MM.1S (cell line): Measurements from ENCODE around the gene DLD.

Experiments
- DNase-seq: peaks from one replicate; pipeline ENCODE4 v3.0.0-alpha.2; 2015
- H2AFZ ChIP-seq: fragments of 300-600 bp; sonication (generic); 2 replicates; pipeline ENCODE4 v1.6.0; 2016; ENCODE audit warnings: antibody characterized with exemption, low read length
- H3F3A ChIP-seq: fragments of 300-600 bp; sonication (generic); 2 replicates; pipeline ENCODE4 v1.6.1; 2016; ENCODE audit warnings: mild to moderate bottlenecking, antibody characterized with exemption, low read length, moderate library complexity, mixed read lengths; ENCODE audit not compliant: insufficient read depth
- H3K27ac ChIP-seq: fragments of 300-600 bp; sonication (generic); 2 replicates; pipeline ENCODE4 v1.5.1; 2016; ENCODE audit warnings: mild to moderate bottlenecking, low read length
- H3K27me3 ChIP-seq: fragments of 300-600 bp; sonication (generic); replicated peaks from 2 replicates; pipeline ENCODE4 v1.6.0; 2016; ENCODE audit warnings: low read length; ENCODE audit not compliant: insufficient read depth
- H3K36me3 ChIP-seq: fragments of 300-600 bp; sonication (generic); replicated peaks from 2 replicates; pipeline ENCODE4 v1.6.1; 2016; ENCODE audit warnings: mild to moderate bottlenecking, low read length, mixed read lengths; ENCODE audit not compliant: insufficient read depth
- H3K4me1 ChIP-seq: fragments of 300-600 bp; sonication (generic); 2 replicates; pipeline ENCODE4 v1.6.1; 2016; ENCODE audit warnings: low read length, mixed read lengths
- H3K4me2 ChIP-seq: fragments of 300-600 bp; sonication (generic); 2 replicates; pipeline ENCODE4 v1.6.0; 2016; ENCODE audit warnings: low read depth, low read length
- H3K4me3 ChIP-seq: fragments of 300-600 bp; sonication (generic); 2 replicates; pipeline ENCODE4 v1.5.1; 2016; ENCODE audit warnings: low read length, mixed read lengths
- H3K79me2 ChIP-seq: fragments of 300-600 bp; sonication (generic); 2 replicates; pipeline ENCODE4 v1.6.1; 2016; ENCODE audit warnings: mixed run types, low read length, mixed read lengths
- H3K9ac ChIP-seq: fragments of 300-600 bp; sonication (generic); 2 replicates; pipeline ENCODE4 v1.6.1; 2016; ENCODE audit warnings: low read length, mixed read lengths
- H3K9me2 ChIP-seq: fragments of 300-600 bp; sonication (generic); replicated peaks from 2 replicates; pipeline ENCODE4 v1.6.1; 2016; ENCODE audit warnings: mild to moderate bottlenecking, low read length, mixed read lengths; ENCODE audit not compliant: insufficient read depth
- H3K9me3 ChIP-seq: fragments of 300-600 bp; sonication (generic); replicated peaks from 2 replicates; pipeline ENCODE4 v1.6.1; 2016; ENCODE audit warnings: mild to moderate bottlenecking, low read length, mixed read lengths; ENCODE audit not compliant: insufficient read depth
- H4K20me1 ChIP-seq: fragments of 300-600 bp; sonication (generic); 2 replicates; pipeline ENCODE4 v1.6.1; 2016; ENCODE audit warnings: mild to moderate bottlenecking, low read length, moderate library complexity, mixed read lengths; ENCODE audit not compliant: insufficient read depth
- EZH2 ChIP-seq: fragments of 300-600 bp; sonication (generic); optimal IDR thresholded peaks from 2 replicates; pipeline ENCODE3; 2017; ENCODE audit warnings: low read depth, mild to moderate bottlenecking, antibody characterized with exemption, low read length, mixed read lengths
- EZH2phosphoT487 ChIP-seq: fragments of 300-600 bp; sonication (generic); IDR thresholded peaks from 2 replicates; pipeline ENCODE4 v1.6.1; 2018; ENCODE audit warnings: antibody characterized with exemption, low read length
- TF ChIP-seq, protein P1 (sequence below): fragments of 300-600 bp; sonication (generic); IDR thresholded peaks from 2 replicates; pipeline ENCODE4 v1.5.1; 2016; ENCODE audit warnings: antibody characterized with exemption, low read length, mixed read lengths

The DLD gene

GRCh38 chr7:107967420-107967819 is 76.4 kb downstream of the DLD start:
- no peak overlapping the region for H3K27ac ChIP-seq
- no peaks in the 10 kb centered on the region for H3K79me2 ChIP-seq
- H3K4me2 ChIP-seq = no peak overlapping the region
- H3K4me1 ChIP-seq = no peaks in the 10 kb centered on the region
- no peaks in the 10 kb centered on the region for H3F3A ChIP-seq
- no peak overlapping the region for H3K9ac ChIP-seq
- TF ChIP-seq EZH2 = no peak
- TF ChIP-seq EZH2phosphoT487 = no peak
- TF ChIP-seq, protein P1, sequence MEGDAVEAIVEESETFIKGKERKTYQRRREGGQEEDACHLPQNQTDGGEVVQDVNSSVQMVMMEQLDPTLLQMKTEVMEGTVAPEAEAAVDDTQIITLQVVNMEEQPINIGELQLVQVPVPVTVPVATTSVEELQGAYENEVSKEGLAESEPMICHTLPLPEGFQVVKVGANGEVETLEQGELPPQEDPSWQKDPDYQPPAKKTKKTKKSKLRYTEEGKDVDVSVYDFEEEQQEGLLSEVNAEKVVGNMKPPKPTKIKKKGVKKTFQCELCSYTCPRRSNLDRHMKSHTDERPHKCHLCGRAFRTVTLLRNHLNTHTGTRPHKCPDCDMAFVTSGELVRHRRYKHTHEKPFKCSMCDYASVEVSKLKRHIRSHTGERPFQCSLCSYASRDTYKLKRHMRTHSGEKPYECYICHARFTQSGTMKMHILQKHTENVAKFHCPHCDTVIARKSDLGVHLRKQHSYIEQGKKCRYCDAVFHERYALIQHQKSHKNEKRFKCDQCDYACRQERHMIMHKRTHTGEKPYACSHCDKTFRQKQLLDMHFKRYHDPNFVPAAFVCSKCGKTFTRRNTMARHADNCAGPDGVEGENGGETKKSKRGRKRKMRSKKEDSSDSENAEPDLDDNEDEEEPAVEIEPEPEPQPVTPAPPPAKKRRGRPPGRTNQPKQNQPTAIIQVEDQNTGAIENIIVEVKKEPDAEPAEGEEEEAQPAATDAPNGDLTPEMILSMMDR = no peak
- H3K36me3 ChIP-seq = no peaks in the 10 kb centered on the region
- H3K9me2 ChIP-seq = no peaks in the 10 kb centered on the region
- H4K20me1 ChIP-seq = no peaks in the 10 kb centered on the region
- H3K27me3 ChIP-seq = no peaks in the 10 kb centered on the region
- H3K4me3 ChIP-seq = no peak overlapping the region
- no peak overlapping the region for H2AFZ ChIP-seq
- no peaks in the 10 kb centered on the region for H3K9me3 ChIP-seq
- no peak for DNase-seq

- H3K27ac ChIP-seq = no peak overlapping the region
- no peaks in the 10 kb centered on the region for H3K9me2 ChIP-seq
- H3K4me2 ChIP-seq = no peak overlapping the region
- H2AFZ ChIP-seq = no peak overlapping the region
- H3K79me2 ChIP-seq = no peaks in the 10 kb centered on the region
- no peak overlapping the region for H3K9ac ChIP-seq
- DNase-seq = no peak
- no peaks in the 10 kb centered on the region for H3K36me3 ChIP-seq
- H3K4me3 ChIP-seq = no peak overlapping the region
- no peaks in the 10 kb centered on the region for H3K27me3 ChIP-seq
- H3K4me1 ChIP-seq = no peaks in the 10 kb centered on the region
- H4K20me1 ChIP-seq = no peaks in the 10 kb centered on the region
- H3F3A ChIP-seq = no peaks in the 10 kb centered on the region
- no peak for TF ChIP-seq EZH2
- H3K9me3 ChIP-seq = no peaks in the 10 kb centered on the region
These were observed 77.5 kb downstream of the DLD start for GRCh38 chr7:107968449-107968848.

DNA sequence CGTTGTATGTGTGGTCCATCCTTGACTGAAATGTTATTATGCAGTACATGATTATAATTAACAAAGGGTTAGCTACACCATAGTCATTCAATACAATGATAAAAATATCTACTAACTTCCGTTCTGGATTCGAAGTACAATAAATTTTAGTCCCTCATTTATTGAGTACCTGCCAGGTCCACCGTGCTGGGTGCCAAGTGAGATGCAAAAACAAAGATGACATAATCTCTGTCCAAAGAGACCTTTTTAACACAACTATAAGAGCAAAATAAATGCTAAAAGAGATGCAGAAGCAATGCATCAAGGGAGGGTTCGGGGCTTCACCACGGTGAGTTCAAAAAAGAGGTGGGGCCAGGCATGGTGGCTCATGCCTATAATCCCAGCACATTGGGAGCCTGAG is 78.9 kb downstream of the DLD start:
- TF ChIP-seq EZH2 = no peak
- Histone ChIP-seq H3K4me2 (no peak overlapping the region), H3K36me3 (no peaks in the 10 kb centered on the region)

More for the DNA sequence above, 78.9 kb downstream of the DLD start:
- Histone ChIP-seq H4K20me1 (no peaks in the 10 kb centered on the region), H3K9me3 (no peaks in the 10 kb centered on the region), H2AFZ (no peak overlapping the region), H3K4me1 (no peaks in the 10 kb centered on the region), H3K9me2 (no peaks in the 10 kb centered on the region), H3K79me2 (no peaks in the 10 kb centered on the region), H3K4me3 (no peak overlapping the region), H3K27me3 (no peaks in the 10 kb centered on the region), H3K9ac (no peak overlapping the region), H3K27ac (no peak overlapping the region), H3F3A (no peaks in the 10 kb centered on the region)
- DNase-seq = no peak
